Measurements from ENCODE around the gene PDX1. TPM values are rescaled to one million over a fixed set of nuclear protein-coding genes. Genes with fewer than 3 reads are reported as not detected.

PDX1 gene
- not detected for polyA plus RNA-seq (ENCODE audit: insufficient read length in 3 of 3)
- long read RNA-seq, donor 1, result 0 reads
- long read RNA-seq, donor 2, result 0 reads
- long read RNA-seq, donor 3, result 0 reads
- long read RNA-seq, donor 4, result 0 reads
- long read RNA-seq, donor 5, result 0 reads
- long read RNA-seq, donor 6, result 0 reads
- long read RNA-seq, donor 7, result 0 reads
- long read RNA-seq, donor 8, result 0 reads
- long read RNA-seq, donor 9, result 0 reads
- long read RNA-seq, donor 10, result 0 reads
- long read RNA-seq, donor 11, result 0 reads
- long read RNA-seq, donor 12, result 0 reads
- long read RNA-seq, donor 13, result 0 reads
- long read RNA-seq, donor 14, result 0 reads
- long read RNA-seq, donor 15, result 0 reads
- long read RNA-seq, donor 16, result 0 reads

DNA sequence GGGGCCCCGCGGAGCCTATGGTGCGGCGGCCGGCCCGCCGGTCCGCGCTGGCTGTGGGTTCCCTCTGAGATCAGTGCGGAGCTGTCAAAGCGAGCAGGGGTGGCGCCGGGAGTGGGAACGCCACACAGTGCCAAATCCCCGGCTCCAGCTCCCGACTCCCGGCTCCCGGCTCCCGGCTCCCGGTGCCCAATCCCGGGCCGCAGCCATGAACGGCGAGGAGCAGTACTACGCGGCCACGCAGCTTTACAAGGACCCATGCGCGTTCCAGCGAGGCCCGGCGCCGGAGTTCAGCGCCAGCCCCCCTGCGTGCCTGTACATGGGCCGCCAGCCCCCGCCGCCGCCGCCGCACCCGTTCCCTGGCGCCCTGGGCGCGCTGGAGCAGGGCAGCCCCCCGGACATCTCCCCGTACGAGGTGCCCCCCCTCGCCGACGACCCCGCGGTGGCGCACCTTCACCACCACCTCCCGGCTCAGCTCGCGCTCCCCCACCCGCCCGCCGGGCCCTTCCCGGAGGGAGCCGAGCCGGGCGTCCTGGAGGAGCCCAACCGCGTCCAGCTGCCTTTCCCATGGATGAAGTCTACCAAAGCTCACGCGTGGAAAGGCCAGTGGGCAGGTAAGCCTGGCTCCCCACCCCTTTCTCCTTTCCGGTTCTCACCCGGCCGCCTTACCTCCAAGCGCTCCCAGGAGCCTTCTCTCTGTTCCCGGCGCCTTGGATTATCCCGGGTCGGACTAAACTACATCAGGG is at the start of gene PDX1:
Gene PDX1, plus strand, starts transcription at position 67 of the 743 bp plus-strand sequence. Its CDS starts 139 bp downstream, at position 206.
- no peak for DNase-seq (ENCODE audit: extremely low read depth in 1 of 11, low read depth in 9 of 11, low spot score in 4 of 11)

GRCh38 chr13:27878274-27878673 is 41.5 kb upstream of the PDX1 start:
- no peak for DNase-seq (ENCODE audit: extremely low read depth in 1 of 11, low read depth in 9 of 11, low spot score in 4 of 11)

GRCh38 chr13:27889471-27889870 is 30.3 kb upstream of the PDX1 start:
- DNase-seq (ENCODE audit: extremely low read depth in 1 of 11, low read depth in 9 of 11, low spot score in 4 of 11), result no peak

DNA sequence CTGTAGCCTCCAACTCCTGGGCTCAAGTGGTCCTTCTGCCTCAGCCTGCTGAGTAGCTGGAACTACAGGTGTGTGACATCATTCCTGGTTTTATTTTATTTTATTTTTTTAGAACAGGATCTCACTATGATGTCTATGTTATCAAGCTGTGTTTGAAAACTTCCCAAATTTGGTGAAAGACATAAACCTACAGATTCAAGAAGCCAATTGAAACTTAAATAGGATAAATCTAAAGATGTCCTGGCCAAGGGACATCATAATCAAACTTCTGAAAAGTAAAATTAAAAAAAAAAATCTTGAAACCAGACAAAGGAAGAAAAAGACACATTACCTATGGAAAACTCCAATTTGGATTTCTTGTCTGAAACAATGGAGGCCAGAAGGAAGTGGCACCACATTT is 23.1 kb upstream of the PDX1 start:
- no peak for DNase-seq (ENCODE audit: extremely low read depth in 1 of 11, low read depth in 9 of 11, low spot score in 4 of 11)

DNA sequence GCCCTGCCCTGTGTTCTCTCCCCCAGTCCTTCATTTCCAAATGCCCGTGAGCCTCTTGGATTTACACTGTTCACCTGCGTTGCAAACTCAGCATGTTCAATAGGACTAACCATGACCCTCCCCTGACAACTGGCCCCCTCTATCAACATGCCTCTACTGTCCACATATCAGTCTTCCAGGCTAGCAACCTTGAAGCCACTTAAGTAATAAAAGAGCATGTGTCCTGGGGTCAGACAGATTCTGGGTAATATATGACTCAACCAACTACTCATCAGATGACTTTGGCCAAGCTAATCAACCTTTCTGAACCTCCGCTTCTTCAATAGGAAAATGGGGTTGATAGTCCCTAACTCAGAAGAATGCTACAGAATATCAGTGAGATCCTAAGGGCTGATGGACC is 15.1 kb upstream of the PDX1 start:
- no peak for DNase-seq (ENCODE audit: extremely low read depth in 1 of 11, low read depth in 9 of 11, low spot score in 4 of 11)

- no peak for DNase-seq (ENCODE audit: extremely low read depth in 1 of 11, low read depth in 9 of 11, low spot score in 4 of 11)
Observed at GRCh38 chr13:27905650-27906049, 14.2 kb upstream of the PDX1 start.

GRCh38 chr13:27907121-27907787 is 12.5 kb upstream of the PDX1 start:
- no peak for DNase-seq (ENCODE audit: extremely low read depth in 1 of 11, low read depth in 9 of 11, low spot score in 4 of 11)

GRCh38 chr13:27909378-27909777 is 10.4 kb upstream of the PDX1 start:
- DNase-seq (ENCODE audit: extremely low read depth in 1 of 11, low read depth in 9 of 11, low spot score in 4 of 11), result no peak

- no peak for DNase-seq (ENCODE audit: extremely low read depth in 1 of 11, low read depth in 9 of 11, low spot score in 4 of 11)
Observed at GRCh38 chr13:27911521-27911920, 8.3 kb upstream of the PDX1 start.

GRCh38 chr13:27913160-27913559 is 6.6 kb upstream of the PDX1 start:
- DNase-seq (ENCODE audit: extremely low read depth in 1 of 11, low read depth in 9 of 11, low spot score in 4 of 11), result no peak

GRCh38 chr13:27915301-27916207 is 4.2 kb upstream of the PDX1 start:
- no peak for DNase-seq (ENCODE audit: extremely low read depth in 1 of 11, low read depth in 9 of 11, low spot score in 4 of 11)

DNA sequence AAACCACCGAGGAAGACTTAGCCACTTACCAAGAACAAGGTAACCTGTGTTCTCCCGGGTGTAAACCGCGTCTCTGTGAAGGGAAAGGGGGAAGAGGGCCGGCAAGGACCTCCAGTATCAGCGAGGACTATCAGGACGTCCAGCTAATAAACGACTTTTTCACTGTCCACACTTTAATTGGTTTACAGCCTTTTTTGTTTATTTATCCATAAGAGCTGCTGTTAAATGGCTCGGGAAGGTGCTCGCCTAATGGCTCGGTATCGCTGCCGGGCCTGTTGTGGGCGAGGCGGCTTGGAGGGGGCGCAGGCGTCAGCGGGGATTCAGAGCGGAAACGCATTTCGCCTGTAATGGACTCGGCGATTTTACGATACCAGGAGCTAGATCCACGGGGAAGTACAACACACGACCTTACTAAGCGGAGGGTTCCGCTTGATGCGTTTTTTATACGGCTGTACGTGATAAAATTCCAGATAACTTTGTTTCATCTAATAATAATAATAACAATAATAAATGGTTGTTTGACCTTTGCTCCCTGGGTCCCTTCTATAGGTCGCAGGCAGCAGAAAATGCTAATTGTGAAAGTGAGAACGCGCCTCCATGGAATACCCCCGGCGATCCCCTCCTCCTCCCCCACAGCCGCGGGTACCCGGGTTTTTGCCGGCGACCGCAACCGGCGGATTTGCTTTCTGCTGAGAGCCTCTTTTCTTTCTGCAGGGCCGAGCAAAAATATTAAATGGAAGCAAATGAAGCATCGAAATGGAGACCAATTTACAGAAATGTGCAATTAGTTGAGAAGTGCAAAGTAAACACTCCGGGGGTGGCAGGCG is 2.5 kb upstream of the PDX1 start:
- no peak for DNase-seq (ENCODE audit: extremely low read depth in 1 of 11, low read depth in 9 of 11, low spot score in 4 of 11)

GRCh38 chr13:27918041-27918917 is 1.5 kb upstream of the PDX1 start:
- no peak for DNase-seq (ENCODE audit: extremely low read depth in 1 of 11, low read depth in 9 of 11, low spot score in 4 of 11)

GRCh38 chr13:27918918-27919658 is 712 bp upstream of the PDX1 start:
- DNase-seq (ENCODE audit: extremely low read depth in 1 of 11, low read depth in 9 of 11, low spot score in 4 of 11), result no peak

DNA sequence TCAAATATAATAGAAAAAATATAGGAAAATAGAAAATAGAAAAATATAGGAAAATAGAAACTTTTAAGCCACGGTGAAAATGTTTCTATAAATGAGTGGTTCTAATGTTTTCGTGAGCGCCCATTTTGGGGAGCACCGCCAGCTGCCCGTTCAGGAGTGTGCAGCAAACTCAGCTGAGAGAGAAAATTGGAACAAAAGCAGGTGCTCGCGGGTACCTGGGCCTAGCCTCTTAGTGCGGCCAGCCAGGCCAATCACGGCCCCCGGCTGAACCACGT is 204 bp upstream of the PDX1 start:
- no peak for DNase-seq (ENCODE audit: extremely low read depth in 1 of 11, low read depth in 9 of 11, low spot score in 4 of 11)

- no peak for DNase-seq (ENCODE audit: extremely low read depth in 1 of 11, low read depth in 9 of 11, low spot score in 4 of 11)
Observed at GRCh38 chr13:27920677-27921420, 1.0 kb downstream of the PDX1 start.
